GM23248 (cell line): ENCODE data around the gene SUCLG1.

Source experiments
- EZH2 ChIP-seq: fragments of 200-600 bp; sonication (generic); IDR thresholded peaks from 2 replicates; pipeline ENCODE4 v1.6.1; 2018; ENCODE audit warnings: antibody characterized with exemption, mild to moderate bottlenecking; ENCODE audit not compliant: insufficient read depth, poor library complexity, severe bottlenecking
- EZH2phosphoT487 ChIP-seq: fragments of 200-600 bp; sonication (generic); IDR thresholded peaks from 2 replicates; pipeline ENCODE4 v1.6.1; 2018; ENCODE audit warnings: antibody characterized with exemption, moderate library complexity, mild to moderate bottlenecking, low read depth; ENCODE audit not compliant: insufficient read depth

DNA sequence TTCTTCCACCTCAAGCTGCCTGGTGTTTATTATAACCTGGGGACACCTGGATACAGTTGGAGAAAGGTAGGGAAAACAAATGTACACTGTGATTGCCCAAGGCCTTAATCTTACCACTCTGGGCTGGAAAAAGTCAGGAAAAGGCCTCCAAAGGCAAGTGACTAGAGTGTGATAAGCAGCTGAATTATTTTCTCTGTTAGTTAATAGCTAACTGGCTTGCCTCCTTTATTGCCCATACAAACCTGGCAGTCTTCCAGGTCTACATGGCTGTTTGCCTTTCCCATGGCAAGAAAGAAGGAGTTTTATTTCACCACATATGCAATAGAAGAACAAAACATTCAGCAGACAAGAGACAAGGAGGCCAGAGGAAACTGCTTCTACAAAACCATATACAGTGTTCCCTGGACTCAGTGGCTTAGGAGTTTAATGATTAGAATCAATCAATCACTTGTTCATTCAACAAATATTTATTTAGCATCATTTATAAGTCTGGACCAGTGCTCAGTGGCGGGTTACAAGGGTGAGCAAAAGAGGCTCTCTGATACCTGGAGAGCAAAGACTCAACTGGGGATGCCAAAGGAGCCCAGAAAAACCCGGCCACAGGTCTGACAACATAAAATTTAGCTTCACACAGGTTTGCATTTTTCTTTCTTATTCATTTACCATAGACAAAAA is 27.5 kb upstream of the SUCLG1 start:
- no peak for TF ChIP-seq EZH2
- no peak for TF ChIP-seq EZH2phosphoT487
